Measurements from ENCODE around the gene NUP153. TPM values are rescaled to one million over a fixed set of nuclear protein-coding genes. Genes with fewer than 3 reads are reported as not detected.

NUP153 gene
- total and polyA plus RNA-seq, 11 donors, result 3.7 to 31.7 (median 25.4) TPM

DNA sequence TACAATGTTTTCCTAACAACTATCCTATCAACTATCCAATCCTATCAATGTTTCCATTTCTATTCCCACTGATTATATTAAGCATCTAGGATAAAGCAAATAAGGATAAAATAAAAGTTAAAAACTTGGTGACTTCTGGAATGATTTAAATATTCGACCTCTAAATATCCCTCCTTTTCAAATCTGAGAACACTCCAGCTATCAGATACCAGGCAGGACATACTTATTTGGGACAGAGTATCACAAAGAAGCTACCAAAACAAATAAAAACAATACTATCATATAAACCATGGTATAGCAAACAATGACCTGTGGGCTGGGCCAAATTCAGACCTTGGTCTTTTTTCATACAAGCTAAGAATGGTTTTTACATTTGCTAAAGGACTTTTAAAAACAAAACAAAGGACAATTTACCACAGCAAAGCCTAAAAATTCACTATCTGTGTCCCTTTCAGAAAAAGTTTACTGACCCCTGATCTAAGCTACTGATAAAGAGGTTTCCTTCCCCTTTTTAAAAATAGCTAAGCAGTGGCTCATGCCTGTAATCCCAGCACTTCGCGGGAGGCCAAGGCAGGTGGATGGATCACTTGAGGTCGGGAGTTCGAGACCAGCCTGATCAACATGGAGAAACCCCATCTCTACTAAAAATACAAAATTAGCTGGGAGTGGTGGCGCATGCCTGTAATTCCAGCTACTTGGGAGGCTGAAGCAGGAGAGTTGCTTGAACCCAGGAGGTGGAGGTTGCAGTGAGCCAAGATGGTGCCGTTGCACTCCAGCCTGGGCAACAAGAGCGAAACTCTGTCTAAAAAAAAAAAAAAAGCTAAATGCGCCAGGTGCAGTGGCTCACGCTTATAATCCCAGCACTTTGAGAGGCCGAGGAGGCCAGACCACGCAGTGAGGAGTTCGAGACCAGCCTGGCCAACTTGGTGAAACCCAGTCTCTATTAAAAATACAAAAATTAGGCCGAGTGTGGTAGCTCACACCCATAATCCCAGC, 6.0 kb downstream of the NUP153 start:
- no peak for ATAC-seq

DNA sequence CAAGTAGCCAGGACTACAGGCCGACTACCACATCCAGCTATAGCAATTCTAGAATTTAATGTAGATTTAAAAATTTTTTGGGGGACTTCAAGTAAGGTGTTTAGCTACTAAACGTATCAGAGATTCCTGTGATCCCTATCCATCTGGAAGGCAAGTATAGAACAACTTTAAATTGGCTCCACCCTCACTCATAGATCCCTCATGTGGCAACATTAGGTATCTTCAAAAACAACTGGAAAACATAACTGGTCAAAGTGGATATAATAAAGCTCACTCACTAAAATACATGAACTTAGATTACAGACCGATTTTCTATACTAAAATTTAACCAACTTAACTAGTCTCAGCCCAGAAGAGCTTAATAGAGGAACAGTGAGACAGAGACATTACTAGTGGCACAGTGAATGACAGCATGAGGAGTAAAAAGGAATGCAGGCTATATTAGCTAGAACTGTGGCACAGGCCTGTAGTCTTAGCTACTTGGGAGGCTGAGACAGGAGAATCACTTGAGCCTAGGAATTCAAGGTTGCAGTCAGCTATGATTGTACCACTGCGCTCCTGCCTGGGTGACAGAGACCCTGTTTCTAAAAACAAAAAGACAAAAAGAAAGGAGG, 14.7 kb downstream of the NUP153 start:
- H3K36me3 ChIP-seq, result peaks cover 0 to 14% (median 12%) of the 10 kb centered on the region in 9 donors
- H3K27ac ChIP-seq, result no peak overlapping the region
- TF ChIP-seq, protein P1, sequence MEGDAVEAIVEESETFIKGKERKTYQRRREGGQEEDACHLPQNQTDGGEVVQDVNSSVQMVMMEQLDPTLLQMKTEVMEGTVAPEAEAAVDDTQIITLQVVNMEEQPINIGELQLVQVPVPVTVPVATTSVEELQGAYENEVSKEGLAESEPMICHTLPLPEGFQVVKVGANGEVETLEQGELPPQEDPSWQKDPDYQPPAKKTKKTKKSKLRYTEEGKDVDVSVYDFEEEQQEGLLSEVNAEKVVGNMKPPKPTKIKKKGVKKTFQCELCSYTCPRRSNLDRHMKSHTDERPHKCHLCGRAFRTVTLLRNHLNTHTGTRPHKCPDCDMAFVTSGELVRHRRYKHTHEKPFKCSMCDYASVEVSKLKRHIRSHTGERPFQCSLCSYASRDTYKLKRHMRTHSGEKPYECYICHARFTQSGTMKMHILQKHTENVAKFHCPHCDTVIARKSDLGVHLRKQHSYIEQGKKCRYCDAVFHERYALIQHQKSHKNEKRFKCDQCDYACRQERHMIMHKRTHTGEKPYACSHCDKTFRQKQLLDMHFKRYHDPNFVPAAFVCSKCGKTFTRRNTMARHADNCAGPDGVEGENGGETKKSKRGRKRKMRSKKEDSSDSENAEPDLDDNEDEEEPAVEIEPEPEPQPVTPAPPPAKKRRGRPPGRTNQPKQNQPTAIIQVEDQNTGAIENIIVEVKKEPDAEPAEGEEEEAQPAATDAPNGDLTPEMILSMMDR (IDR thresholded peaks at IDR 0.05), result no peak
- no peak for TF ChIP-seq POLR2A (IDR thresholded peaks at IDR 0.05)
- no peak for DNase-seq
- no peak for ATAC-seq
- H3K9me3 ChIP-seq, result no peaks in the 10 kb centered on the region
- intact Hi-C loops (cut with DNase I), result loop anchor here in 1 of 10 donors (10.0 kb wide), 1 partner anchor 57 kb away; no protein-coding TSS in a partner anchor
- no peaks in the 10 kb centered on the region for H3K27me3 ChIP-seq
- H3K4me3 ChIP-seq, result no peak overlapping the region
- H3K4me1 ChIP-seq, result peaks cover 0 to 32% (median 6%) of the 10 kb centered on the region in 12 donors
- WGBS, 4 donors, result 92 to 97% (median 94%) methylated on average over 4 of the region's 4 CpGs

More for the DNA sequence above, 6.0 kb downstream of the NUP153 start:
- peak overlapping the region in 7 of 12 donors; percentile 6 to 52 (median 29) for H3K27ac ChIP-seq
- TF ChIP-seq POLR2A (IDR thresholded peaks at IDR 0.05), result no peak
- TF ChIP-seq, protein P1 (IDR thresholded peaks at IDR 0.05), result no peak
- no peak overlapping the region for H3K4me3 ChIP-seq
- peaks cover 0 to 7% (median 0%) of the 10 kb centered on the region in 9 donors for H3K36me3 ChIP-seq
- intact Hi-C loops (cut with DNase I), result loop anchor here in 2 of 10 donors (10.0 kb wide), 2 partner anchors 96 to 284 kb away; partner anchors contain the start of genes FAM8A1 (in 1 of the 2) and KIF13A (in 1 of the 2)
- WGBS, 4 donors, result 77 to 84% (median 80%) methylated on average over 14 of the region's 14 CpGs
- H3K4me1 ChIP-seq, result peaks cover 7 to 68% (median 48%) of the 10 kb centered on the region in 12 donors
- no peaks in the 10 kb centered on the region for H3K9me3 ChIP-seq
- DNase-seq, result no peak
- no peaks in the 10 kb centered on the region for H3K27me3 ChIP-seq

DNA sequence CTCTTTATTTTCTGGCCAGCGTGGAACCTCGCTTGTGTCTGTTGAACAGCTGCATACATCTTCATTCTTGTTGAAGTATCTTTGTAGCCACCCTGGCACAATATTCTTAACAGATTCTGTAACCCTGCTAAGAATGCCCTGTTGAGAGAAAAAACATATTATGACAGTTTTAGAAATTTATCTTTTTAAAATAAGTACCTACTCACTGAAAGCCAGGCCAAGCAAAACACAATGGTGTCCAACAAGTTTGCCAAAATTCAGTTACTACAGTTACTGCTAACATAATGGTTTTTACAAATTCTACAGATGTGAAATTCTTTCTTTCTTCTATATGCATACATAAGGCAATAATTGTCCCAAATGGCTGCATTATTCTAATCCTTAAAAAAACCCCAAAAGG, 18.2 kb downstream of the NUP153 start:
- WGBS, 4 donors, result 78 to 85% (median 85%) methylated on average over 2 of the region's 2 CpGs
- no peaks in the 10 kb centered on the region for H3K9me3 ChIP-seq
- H3K27ac ChIP-seq, result no peak overlapping the region
- TF ChIP-seq, protein P1 (IDR thresholded peaks at IDR 0.05), result no peak
- TF ChIP-seq POLR2A (IDR thresholded peaks at IDR 0.05), result no peak
- H3K4me1 ChIP-seq, result peaks cover 0 to 29% (median 7%) of the 10 kb centered on the region in 12 donors
- peaks cover 0 to 37% (median 26%) of the 10 kb centered on the region in 9 donors for H3K36me3 ChIP-seq
- ATAC-seq (no peak), DNase-seq (no peak)
- H3K4me3 ChIP-seq, result no peak overlapping the region
- H3K27me3 ChIP-seq, result no peaks in the 10 kb centered on the region
- intact Hi-C loops (cut with DNase I), result loop anchor here in 1 of 10 donors (5.0 kb wide), 1 partner anchor 86 kb away; the partner anchor contains the start of gene FAM8A1
